ENCODE results near the gene HNRNPA1. TPM values are rescaled to one million over a fixed set of nuclear protein-coding genes. Genes with fewer than 3 reads are reported as not detected.
A peak's percentile ranks its signal among the peaks of the same experiment; 100 is the strongest.

Gene HNRNPA1
- total and polyA plus RNA-seq, 9 of the 15 experiments (the other 6 are each of a cell fraction or from before 2014, with no cell fraction given) = 1,166 to 2,703 (median 1,815) TPM

GRCh38 chr12:54304187-54304810 lies 23.8 kb downstream of the HNRNPA1 start (continued):
- no peak for TF ChIP-seq ZBTB12 (CRISPR knock-in tag; IDR thresholded peaks at IDR 0.05)
- peak in 1 of 2 experiments; percentile 97; a peak in 2 of 4 replicates for TF ChIP-seq MLLT1 (IDR thresholded peaks at IDR 0.05)
- no peak for TF ChIP-seq HDGF (IDR thresholded peaks at IDR 0.05)
- TF ChIP-seq HDAC2 (IDR thresholded peaks at IDR 0.05) = peak; percentile 94
- TF ChIP-seq ZNF561 (CRISPR knock-in tag; conservative IDR thresholded peaks at IDR 0.05) = no peak
- TF ChIP-seq SETDB1 (IDR thresholded peaks at IDR 0.05; ENCODE audit: low read length) = no peak
- TF ChIP-seq MNT (conservative IDR thresholded peaks at IDR 0.05) = no peak
- peak; percentile 79; the same call in 1 of the 2 replicates for TF ChIP-seq PATZ1 (CRISPR knock-in tag; IDR thresholded peaks at IDR 0.05; ENCODE audit: borderline replicate concordance)
- no peak for TF ChIP-seq HEY1 (CRISPR knock-in tag; IDR thresholded peaks at IDR 0.05; ENCODE audit: borderline replicate concordance)
- TF ChIP-seq POLR2AphosphoS5 (IDR thresholded peaks at IDR 0.05; ENCODE audit: control insufficient read depth, insufficient read depth, low read depth, low read length) = peak; percentile 98
- TF ChIP-seq STAT5A (IDR thresholded peaks at IDR 0.05; ENCODE audit: borderline replicate concordance, low read length) = peak; percentile 95
- TF ChIP-seq ZNF140 (CRISPR knock-in tag; IDR thresholded peaks at IDR 0.05) = no peak
- no peak for TF ChIP-seq ZNF449 (CRISPR knock-in tag; IDR thresholded peaks at IDR 0.05)
- no peak for TF ChIP-seq IRF2 (CRISPR knock-in tag; IDR thresholded peaks at IDR 0.05)
- no peak for TF ChIP-seq TCF7L2 (IDR thresholded peaks at IDR 0.05; ENCODE audit: low read depth, low read length)
- peak; percentile 48 for TF ChIP-seq GABPA (tag; conservative IDR thresholded peaks at IDR 0.05; ENCODE audit: low read depth)
- no peak for TF ChIP-seq SNIP1 (IDR thresholded peaks at IDR 0.05; ENCODE audit: low read depth)
- no peak for TF ChIP-seq ADNP (tag; IDR thresholded peaks at IDR 0.05)
- TF ChIP-seq ZNF655 (CRISPR knock-in tag; IDR thresholded peaks at IDR 0.05) = no peak
- TF ChIP-seq BCL6 (CRISPR knock-in tag; IDR thresholded peaks at IDR 0.05) = peak; percentile 68; the same call in 1 of the 2 replicates

Data from K562 (cell line).